Pancreas (tissue), 10 donors: ENCODE measurements around the gene MGST2. TPM values are rescaled to one million over a fixed set of nuclear protein-coding genes. Genes with fewer than 3 reads are reported as not detected.

Experiments
- ATAC-seq, 4 donors: fragments of 200-7000 bp; cut with Tn5 transposase; one replicate each; pipeline versions ENCODE4 v1.8.0 to v1.9.1; 2020; ENCODE audit warnings: mild to moderate bottlenecking in 4 of 4, moderate library complexity in 4 of 4
- DNase-seq, 6 donors: peaks; one replicate each; pipeline ENCODE4 v3.0.0-alpha.2; 2020
- FAIRE-seq: peaks from 2 replicates; lab custom pipeline; 2012; peaks lifted over from hg19 to GRCh38; lab: Jason Lieb, UNC
- H3K27ac ChIP-seq, 4 donors: fragments of 200-600 bp; sonication (generic); 1 replicate in 3 of 4; 2 replicates in 1 of 4; pipeline versions ENCODE4 v1.5.0 to v1.8.0; 2020
- H3K27me3 ChIP-seq, 4 donors: fragments of 200-600 bp; one replicate each; pipeline ENCODE4 v1.8.0; 2021
- H3K36me3 ChIP-seq, 3 donors: fragments of 200-600 bp; sonication (generic) in 1 of 3; one replicate each; pipeline versions ENCODE4 v1.5.0 to v1.8.0; 2020 to 2021
- H3K4me1 ChIP-seq, 3 donors: fragments of 200-600 bp; one replicate each; pipeline ENCODE4 v1.8.0; 2021
- H3K4me3 ChIP-seq, 4 donors: fragments of 200-600 bp; sonication (generic) in 2 of 4; one replicate each; pipeline versions ENCODE4 v1.5.0 to v1.8.0; 2020 to 2021
- H3K9me3 ChIP-seq, 4 donors: fragments of 200-600 bp; one replicate each; pipeline ENCODE4 v1.8.0; 2021
- WGBS, 2 donors: extraction: QIAGEN DNeasy Blood & Tissue Kit; methylation state at CpG; one replicate each; pipeline ENCODE4 v1.1.7; 2013; 5-methylcytosine and 5-hydroxymethylcytosine counted together
- intact Hi-C, 3 donors: fragments of 100-400 bp; cut with DNase I; formaldehyde crosslinking; loops; one replicate each; pipeline versions ENCODE4 v1.11.1 to v1.14.2; 2022
- polyA plus RNA-seq, 2 donors: library from polyadenylated mRNA; stranded (reverse); fragments of 200-250 nt; gene quantifications; one replicate each; pipeline ENCODE4 v1.2.3, GENCODE V29; 2013
- total RNA-seq, 6 donors: library from RNA; stranded (reverse); fragmentation: NEBNext Ultra II Directional in 4 of 6; extraction: Animal tissue kit (Norgen Biotek cat#: 25700) in 4 of 6; gene quantifications; one replicate each; pipeline versions ENCODE4 v1.2.1 to v1.2.4, GENCODE V29; 2021 to 2023
- TF ChIP-seq, protein P1 (sequence below), 4 donors: fragments of 200-600 bp; sonication (generic) in 3 of 4; IDR thresholded peaks; one replicate each; pipeline versions ENCODE4 v1.5.0 to v1.8.0; 2021; ENCODE audit warnings: antibody characterized with exemption in 4 of 4
- donor health status: healthy with polysubstance abuse.
- donor health status: DM: no; HTN: no; CAD: no; lungs with moderate emphysema.
- donor health status: DM: no; HTN: no; CAD: no.
- donor health status: control.
- donor health status: control.
- donor health status: Bipolar disorder and iron deficiency.
- donor health status: DM: yes; HTN: yes; CAD: no.
- donor health status: DM: no; HTN: no; CAD: no.
- donor health status: DM: no; HTN: no; CAD: no.
- donor health status: DM: yes; HTN: yes; CAD: no.

The MGST2 gene
- total and polyA plus RNA-seq, 8 donors, result 23.9 to 60.8 (median 33.2) TPM

DNA sequence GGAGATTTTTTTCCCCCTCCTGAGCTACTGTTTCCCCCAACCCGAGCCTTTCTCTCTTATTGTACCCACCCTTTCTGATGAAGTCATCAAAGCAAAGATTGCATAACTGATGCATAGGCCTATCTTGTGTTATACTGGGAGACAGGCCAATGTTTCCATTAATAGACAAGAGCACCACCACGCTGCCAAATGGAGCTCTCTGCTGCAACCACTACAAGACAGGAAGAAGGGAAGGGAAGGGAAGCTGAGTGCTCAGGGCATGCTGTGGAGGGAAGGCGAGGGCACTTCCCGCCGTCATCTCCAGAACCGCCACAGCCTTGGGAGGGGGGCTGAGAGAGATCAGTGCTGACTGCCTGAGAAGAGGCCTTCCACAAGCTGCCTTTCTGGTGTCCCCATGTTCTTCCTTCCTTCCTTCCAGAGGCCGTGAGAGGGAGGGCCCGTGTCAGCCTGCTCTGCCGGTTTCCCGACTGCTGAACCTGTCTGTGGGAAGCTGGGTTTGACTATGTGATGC is 75.0 kb downstream of the MGST2 start:
- no peak for FAIRE-seq
- intact Hi-C loops, result no loop called here

DNA sequence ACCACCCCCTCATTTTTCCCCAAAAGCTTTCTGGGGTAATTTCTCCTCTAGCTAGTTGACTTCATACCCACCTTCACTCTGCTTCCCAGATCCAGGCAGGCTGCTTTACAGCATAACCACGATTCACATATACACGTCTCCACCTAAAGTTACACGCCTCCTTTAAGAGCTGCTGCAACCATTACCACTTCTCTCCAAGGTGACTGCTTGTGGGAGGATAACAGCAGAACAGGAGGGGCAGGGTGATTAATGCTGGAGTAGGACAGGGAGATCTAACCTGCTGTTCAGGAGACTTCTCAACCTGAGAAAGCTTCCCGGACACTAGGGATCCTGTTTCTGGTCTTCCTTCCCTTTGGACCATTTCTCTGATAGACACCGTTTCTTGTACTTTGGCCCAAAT is 77.4 kb downstream of the MGST2 start:
- Histone ChIP-seq H3K36me3 (no peaks in the 10 kb centered on the region), H3K9me3 (no peaks in the 10 kb centered on the region), H3K4me3 (no peak overlapping the region), H3K4me1 (peaks cover 6 to 15% (median 9%) of the 10 kb centered on the region in 3 donors), H3K27ac (no peak overlapping the region), H3K27me3 (no peaks in the 10 kb centered on the region)
- no peak for FAIRE-seq
- WGBS, 2 donors, result 71 to 73% methylated on average over 5 of the region's 5 CpGs
- DNase-seq, result no peak
- intact Hi-C loops, result no loop called here
- TF ChIP-seq, protein P1, sequence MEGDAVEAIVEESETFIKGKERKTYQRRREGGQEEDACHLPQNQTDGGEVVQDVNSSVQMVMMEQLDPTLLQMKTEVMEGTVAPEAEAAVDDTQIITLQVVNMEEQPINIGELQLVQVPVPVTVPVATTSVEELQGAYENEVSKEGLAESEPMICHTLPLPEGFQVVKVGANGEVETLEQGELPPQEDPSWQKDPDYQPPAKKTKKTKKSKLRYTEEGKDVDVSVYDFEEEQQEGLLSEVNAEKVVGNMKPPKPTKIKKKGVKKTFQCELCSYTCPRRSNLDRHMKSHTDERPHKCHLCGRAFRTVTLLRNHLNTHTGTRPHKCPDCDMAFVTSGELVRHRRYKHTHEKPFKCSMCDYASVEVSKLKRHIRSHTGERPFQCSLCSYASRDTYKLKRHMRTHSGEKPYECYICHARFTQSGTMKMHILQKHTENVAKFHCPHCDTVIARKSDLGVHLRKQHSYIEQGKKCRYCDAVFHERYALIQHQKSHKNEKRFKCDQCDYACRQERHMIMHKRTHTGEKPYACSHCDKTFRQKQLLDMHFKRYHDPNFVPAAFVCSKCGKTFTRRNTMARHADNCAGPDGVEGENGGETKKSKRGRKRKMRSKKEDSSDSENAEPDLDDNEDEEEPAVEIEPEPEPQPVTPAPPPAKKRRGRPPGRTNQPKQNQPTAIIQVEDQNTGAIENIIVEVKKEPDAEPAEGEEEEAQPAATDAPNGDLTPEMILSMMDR (IDR thresholded peaks at IDR 0.05), result no peak
- no peak for ATAC-seq

More for the DNA sequence above, 75.0 kb downstream of the MGST2 start:
- TF ChIP-seq, protein P1 (IDR thresholded peaks at IDR 0.05), result no peak
- ATAC-seq (peak; percentile 83 to 92 (median 90)), DNase-seq (peak in 4 of 6 donors; percentile 45 to 71 (median 56))
- Histone ChIP-seq H3K27ac (peak overlapping the region; percentile 19 to 81 (median 59)), H3K4me1 (peaks cover 6 to 15% (median 9%) of the 10 kb centered on the region in 3 donors), H3K36me3 (no peaks in the 10 kb centered on the region), H3K4me3 (no peak overlapping the region), H3K27me3 (no peaks in the 10 kb centered on the region), H3K9me3 (no peaks in the 10 kb centered on the region)
- WGBS, 2 donors, result 19 to 20% methylated on average over 9 to 10 of the region's 10 CpGs

DNA sequence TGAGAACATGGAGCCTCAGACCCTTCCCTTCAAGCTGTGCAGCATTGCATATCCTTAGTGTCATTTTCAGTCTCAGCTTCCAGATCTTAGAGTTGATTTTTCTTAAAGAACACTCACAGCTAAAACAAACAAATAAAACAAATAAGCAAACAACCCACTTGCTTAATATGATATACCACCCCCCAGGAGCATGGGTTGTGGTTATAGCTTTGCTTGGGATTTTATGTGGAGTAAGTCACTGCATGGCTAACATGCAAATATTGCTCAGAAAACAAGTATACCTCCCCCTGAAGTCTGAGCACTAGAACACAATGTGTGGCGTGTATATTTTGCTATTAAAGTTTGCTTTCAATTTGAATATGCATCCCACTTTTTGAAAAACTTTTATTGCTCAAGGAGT is 78.6 kb downstream of the MGST2 start:
- Histone ChIP-seq H3K9me3 (no peaks in the 10 kb centered on the region), H3K27ac (no peak overlapping the region), H3K4me1 (peaks cover 6 to 15% (median 9%) of the 10 kb centered on the region in 3 donors), H3K36me3 (no peaks in the 10 kb centered on the region), H3K27me3 (no peaks in the 10 kb centered on the region), H3K4me3 (no peak overlapping the region)
- no peak for FAIRE-seq
- TF ChIP-seq, protein P1 (IDR thresholded peaks at IDR 0.05), result no peak
- ATAC-seq, result no peak
- DNase-seq, result no peak
- WGBS, 2 donors, result 96% methylated on average over 1 of the region's 1 CpG
- intact Hi-C loops, result no loop called here

DNA sequence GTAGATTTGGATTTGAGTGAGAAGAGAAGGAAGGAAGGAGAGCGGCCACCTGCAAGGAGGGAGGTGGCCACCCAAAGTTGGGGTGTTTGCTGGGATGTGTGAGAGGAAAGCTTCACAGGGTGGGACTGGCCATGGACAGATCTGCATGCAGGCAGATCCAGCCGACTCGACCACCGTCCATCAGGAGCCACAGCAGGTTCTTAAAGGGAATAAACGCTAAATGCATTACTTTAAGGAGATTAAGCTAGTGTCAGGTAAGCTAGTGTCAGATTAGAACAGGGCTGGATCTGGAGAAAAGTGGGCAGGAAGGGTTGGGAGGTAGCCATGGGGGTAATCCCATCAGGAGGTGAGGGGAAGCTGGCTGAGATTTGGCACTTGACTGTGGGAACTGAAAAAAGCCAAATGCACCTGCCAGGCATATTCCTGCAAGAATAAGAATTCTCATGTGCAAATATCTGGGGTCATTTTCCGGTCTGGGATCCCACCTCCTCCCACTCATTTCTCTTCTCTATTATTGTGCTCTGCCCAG is 79.6 kb downstream of the MGST2 start:
- TF ChIP-seq, protein P1 (IDR thresholded peaks at IDR 0.05), result no peak
- H3K9me3 ChIP-seq, result no peaks in the 10 kb centered on the region
- 90 to 93% methylated on average over 6 of the region's 6 CpGs for WGBS, 2 donors
- no peaks in the 10 kb centered on the region for H3K36me3 ChIP-seq
- FAIRE-seq (no peak), ATAC-seq (no peak), DNase-seq (no peak)
- no peaks in the 10 kb centered on the region for H3K27me3 ChIP-seq
- H3K27ac ChIP-seq, result no peak overlapping the region
- no peak overlapping the region for H3K4me3 ChIP-seq
- intact Hi-C loops, result no loop called here
- peaks cover 2 to 10% (median 9%) of the 10 kb centered on the region in 3 donors for H3K4me1 ChIP-seq
